Rectal smooth muscle tissue (tissue), 1 donor: ENCODE measurements around the gene PLSCR4.

Experiments
- H3K27ac ChIP-seq: one replicate; pipeline ENCODE4 v1.7.0; 2013; ENCODE audit warnings: low read depth, low read length, inconsistent platforms
- H3K27me3 ChIP-seq: one replicate; pipeline ENCODE4 v1.7.0; 2013; ENCODE audit warnings: low read length; ENCODE audit not compliant: control insufficient read depth, insufficient read depth
- H3K36me3 ChIP-seq: one replicate; pipeline ENCODE4 v1.7.0; 2013; ENCODE audit warnings: low read length; ENCODE audit not compliant: control insufficient read depth, insufficient read depth
- H3K4me1 ChIP-seq: one replicate; pipeline ENCODE4 v1.7.0; 2013; ENCODE audit warnings: low read length; ENCODE audit not compliant: control insufficient read depth, insufficient read depth
- H3K4me3 ChIP-seq: one replicate; pipeline ENCODE4 v1.7.0; 2013; ENCODE audit warnings: low read length
- H3K9ac ChIP-seq: one replicate; pipeline ENCODE4 v1.7.0; 2013; ENCODE audit warnings: low read length

PLSCR4 gene

DNA sequence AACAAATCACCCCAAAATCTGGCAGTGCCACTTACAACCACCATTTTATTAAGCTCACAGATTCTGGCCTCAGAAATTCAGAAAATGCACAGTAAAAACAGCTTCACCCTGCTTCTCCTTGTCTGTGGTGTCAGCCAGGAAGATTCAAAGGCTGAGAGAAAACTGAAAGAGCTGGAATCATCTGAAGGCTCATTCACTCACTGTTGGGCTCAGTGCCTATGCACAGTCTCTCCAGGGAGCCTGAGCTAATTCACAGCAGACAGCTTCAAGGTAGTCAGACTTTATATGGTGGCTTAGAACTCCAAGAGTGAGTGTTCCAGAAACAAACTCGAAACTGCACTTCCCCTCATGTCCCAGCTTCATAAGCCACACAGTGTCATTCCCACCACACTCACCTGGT, 73.4 kb downstream of the PLSCR4 start:
- no peak overlapping the region for H3K9ac ChIP-seq
- H3K4me1 ChIP-seq, result peaks cover 6% of the 10 kb centered on the region
- H3K27me3 ChIP-seq, result no peaks in the 10 kb centered on the region
- H3K27ac ChIP-seq, result peak overlapping the region; percentile 38
- H3K4me3 ChIP-seq, result no peak overlapping the region
- H3K36me3 ChIP-seq, result no peaks in the 10 kb centered on the region

DNA sequence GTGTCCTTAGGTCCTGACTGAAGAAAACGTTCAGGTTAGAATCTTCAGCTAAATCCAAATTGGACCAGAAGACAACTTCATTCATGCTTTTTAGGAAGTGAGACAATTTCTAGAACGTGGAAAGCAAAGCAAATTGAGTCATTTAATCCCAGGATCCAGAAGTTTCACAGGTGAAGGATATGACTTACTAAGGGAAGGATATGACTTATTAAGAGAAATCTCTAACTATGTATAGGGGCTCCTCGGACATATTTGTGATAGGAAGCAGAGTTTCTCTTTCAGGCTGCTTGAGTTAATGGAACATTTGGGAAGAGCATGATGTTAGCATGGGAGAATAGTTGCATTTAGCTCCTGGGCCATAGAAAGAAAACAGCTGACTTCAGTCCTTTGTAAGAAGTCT, 73.8 kb downstream of the PLSCR4 start:
- Histone ChIP-seq H3K4me3 (no peak overlapping the region), H3K9ac (no peak overlapping the region), H3K36me3 (no peaks in the 10 kb centered on the region), H3K27ac (no peak overlapping the region), H3K4me1 (peaks cover 6% of the 10 kb centered on the region), H3K27me3 (no peaks in the 10 kb centered on the region)

DNA sequence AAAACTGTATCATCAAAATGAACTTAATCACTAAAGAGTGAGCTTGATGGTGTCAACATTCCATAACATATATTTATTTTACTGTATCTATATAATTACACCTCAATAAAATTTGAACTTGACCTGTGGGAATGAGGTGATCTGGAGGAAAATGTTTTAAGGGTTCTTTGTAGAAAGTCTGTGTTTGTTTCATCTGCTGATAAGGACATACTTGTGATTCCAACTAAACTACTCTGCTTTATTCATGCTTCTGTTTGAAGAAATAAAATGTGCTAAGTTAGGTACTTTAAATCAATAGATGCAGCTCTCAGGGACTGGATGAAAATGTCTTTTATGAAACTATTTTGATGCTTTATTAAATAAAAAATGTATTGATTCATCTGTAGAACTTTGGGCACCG, 78.3 kb downstream of the PLSCR4 start:
- Histone ChIP-seq H3K9ac (no peak overlapping the region), H3K4me1 (no peaks in the 10 kb centered on the region), H3K36me3 (no peaks in the 10 kb centered on the region), H3K27ac (no peak overlapping the region), H3K4me3 (no peak overlapping the region), H3K27me3 (no peaks in the 10 kb centered on the region)

DNA sequence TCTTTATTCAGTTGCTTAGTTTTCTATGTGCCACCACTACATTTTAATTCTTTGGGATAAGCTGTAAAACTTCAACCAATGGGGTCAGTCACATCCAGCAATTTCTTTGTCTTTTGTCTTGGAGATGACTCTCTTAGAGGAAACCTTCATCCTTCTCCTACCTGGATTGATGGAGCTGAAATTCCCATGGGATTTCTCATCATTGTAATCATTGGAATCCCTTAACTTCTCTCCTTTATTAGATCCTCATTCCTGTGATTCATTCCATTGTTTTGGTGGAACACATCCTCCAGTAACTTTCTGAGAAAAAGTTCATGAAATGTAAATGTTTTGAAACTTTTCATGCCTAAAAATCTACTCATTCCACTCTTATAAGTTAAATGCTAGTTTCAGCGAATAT, 80.3 kb downstream of the PLSCR4 start:
- H3K36me3 ChIP-seq, result no peaks in the 10 kb centered on the region
- no peak overlapping the region for H3K9ac ChIP-seq
- no peak overlapping the region for H3K4me3 ChIP-seq
- H3K27ac ChIP-seq, result no peak overlapping the region
- H3K27me3 ChIP-seq, result no peaks in the 10 kb centered on the region
- peaks cover 6% of the 10 kb centered on the region for H3K4me1 ChIP-seq

DNA sequence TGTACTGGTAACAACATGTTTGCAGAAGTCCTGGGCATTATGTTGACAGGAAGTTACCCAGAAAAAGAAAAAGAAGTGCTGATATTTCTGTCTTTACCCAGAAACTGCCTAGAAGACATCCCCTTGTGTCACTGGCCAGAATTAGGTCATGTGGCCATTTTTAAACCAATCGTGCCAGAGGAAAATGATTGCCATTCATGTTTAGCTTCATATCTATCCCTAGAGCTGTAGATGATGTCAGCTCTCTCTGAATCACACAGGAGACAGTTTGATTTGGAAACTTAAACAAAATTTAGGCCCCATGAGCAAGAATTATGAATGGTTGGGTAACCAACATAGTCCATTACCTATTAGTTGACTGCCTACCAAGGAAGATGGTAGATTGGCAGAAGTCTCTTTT, 81.0 kb downstream of the PLSCR4 start:
- H3K4me3 ChIP-seq, result no peak overlapping the region
- no peaks in the 10 kb centered on the region for H3K36me3 ChIP-seq
- H3K27me3 ChIP-seq, result no peaks in the 10 kb centered on the region
- no peak overlapping the region for H3K27ac ChIP-seq
- no peak overlapping the region for H3K9ac ChIP-seq
- H3K4me1 ChIP-seq, result peaks cover 12% of the 10 kb centered on the region

DNA sequence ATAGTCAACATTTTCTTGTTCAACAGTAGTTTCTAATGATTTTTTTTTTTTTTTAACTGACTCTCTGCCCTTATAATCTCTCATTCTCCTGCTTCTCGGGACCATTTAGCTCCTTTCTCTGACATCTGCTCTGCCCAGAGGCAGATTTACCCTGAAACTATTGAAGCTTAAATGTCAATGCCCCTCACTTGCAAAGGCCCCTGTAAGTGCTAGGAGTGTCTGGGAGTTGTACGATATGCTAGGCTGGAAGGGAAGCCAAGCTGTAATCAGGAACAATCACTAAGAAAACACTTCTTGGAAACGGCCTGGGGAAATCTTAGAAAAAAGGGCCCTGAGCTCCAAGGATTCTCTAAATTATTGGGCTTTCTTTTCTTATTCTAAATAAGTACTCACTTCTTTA, 84.1 kb downstream of the PLSCR4 start:
- H3K36me3 ChIP-seq, result no peaks in the 10 kb centered on the region
- no peaks in the 10 kb centered on the region for H3K27me3 ChIP-seq
- no peak overlapping the region for H3K9ac ChIP-seq
- H3K4me1 ChIP-seq, result peaks cover 20% of the 10 kb centered on the region
- no peak overlapping the region for H3K27ac ChIP-seq
- H3K4me3 ChIP-seq, result no peak overlapping the region

DNA sequence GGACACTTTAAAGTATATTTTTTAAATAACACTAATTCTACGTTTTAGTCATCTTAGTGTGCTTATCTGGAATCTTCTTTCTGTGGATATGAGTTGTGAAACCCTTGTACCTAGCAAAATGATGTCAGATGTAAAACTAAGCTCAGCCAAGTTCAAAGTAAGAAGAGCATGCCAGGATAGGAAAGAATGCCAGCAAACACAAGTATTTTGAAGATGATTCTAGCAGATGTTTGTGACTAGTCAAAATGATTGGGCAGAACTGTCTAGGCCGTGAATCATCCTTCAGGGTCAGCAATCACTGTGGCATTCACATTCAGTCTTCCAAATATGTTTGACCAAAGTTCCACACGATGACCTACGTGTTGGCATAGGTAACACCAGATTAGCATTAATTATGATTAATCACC, 84.5 kb downstream of the PLSCR4 start:
- Histone ChIP-seq H3K4me1 (peaks cover 20% of the 10 kb centered on the region), H3K27ac (no peak overlapping the region), H3K9ac (no peak overlapping the region), H3K4me3 (no peak overlapping the region), H3K27me3 (no peaks in the 10 kb centered on the region), H3K36me3 (no peaks in the 10 kb centered on the region)

DNA sequence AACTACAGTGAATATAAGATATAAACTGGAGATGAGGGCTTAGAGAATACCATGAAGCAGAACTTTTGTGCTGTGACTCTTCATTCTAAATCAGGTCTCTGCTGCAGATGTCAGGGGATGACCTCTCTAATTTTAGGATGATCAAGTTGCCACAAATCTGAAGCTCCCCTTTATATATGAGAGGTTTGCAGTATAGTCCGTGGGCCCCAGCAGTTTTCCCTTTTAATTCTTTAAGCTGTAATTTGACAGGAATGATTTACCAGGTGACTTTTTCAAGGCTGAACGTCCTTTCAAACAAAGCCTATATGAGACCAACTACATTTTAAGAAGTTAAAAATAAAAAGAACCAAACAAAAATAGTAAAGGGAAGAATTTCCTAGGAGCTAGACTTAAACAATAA, 85.0 kb downstream of the PLSCR4 start:
- Histone ChIP-seq H3K36me3 (no peaks in the 10 kb centered on the region), H3K27ac (no peak overlapping the region), H3K4me1 (peaks cover 20% of the 10 kb centered on the region), H3K4me3 (no peak overlapping the region), H3K27me3 (no peaks in the 10 kb centered on the region), H3K9ac (no peak overlapping the region)

DNA sequence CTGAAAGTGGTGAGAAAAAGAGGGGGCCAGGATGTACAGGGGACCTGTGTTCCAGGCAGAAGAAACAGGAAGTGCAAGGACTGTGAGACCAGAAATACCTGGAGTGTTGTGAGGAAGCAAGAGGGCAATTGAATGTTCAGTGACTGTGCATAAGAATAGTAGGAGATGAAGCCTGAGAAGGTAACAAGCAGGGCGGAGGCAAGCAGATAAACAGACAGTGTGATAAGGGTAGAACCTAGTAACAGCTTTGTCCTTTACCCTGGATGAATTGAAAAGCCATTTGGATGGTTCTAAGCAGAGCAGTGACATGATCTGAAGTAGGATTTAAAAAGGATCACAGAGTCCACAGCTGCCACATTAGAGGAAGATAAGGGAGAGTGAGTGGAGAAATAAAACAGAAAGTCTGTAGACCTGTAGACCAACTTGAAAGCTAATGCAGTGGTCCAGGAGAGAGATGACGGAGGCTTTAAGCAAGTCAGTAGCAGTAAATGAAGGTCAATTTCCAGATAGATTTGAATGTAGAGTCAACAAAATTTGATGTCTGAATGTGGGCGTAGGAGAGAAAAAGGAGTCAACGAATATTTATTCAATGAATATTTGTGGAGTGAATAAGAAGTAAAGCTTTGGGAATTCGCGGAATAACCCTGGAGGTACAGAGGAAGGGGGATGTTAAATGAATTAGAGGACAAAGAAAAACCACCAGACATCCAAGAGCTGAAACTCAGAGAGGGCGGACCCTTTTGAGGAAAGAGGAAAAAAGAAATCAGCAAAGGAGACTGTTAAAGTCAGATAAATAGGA, 85.7 kb downstream of the PLSCR4 start:
- no peaks in the 10 kb centered on the region for H3K36me3 ChIP-seq
- H3K27ac ChIP-seq, result no peak overlapping the region
- no peaks in the 10 kb centered on the region for H3K27me3 ChIP-seq
- H3K4me1 ChIP-seq, result peaks cover 20% of the 10 kb centered on the region
- H3K9ac ChIP-seq, result no peak overlapping the region
- H3K4me3 ChIP-seq, result no peak overlapping the region

DNA sequence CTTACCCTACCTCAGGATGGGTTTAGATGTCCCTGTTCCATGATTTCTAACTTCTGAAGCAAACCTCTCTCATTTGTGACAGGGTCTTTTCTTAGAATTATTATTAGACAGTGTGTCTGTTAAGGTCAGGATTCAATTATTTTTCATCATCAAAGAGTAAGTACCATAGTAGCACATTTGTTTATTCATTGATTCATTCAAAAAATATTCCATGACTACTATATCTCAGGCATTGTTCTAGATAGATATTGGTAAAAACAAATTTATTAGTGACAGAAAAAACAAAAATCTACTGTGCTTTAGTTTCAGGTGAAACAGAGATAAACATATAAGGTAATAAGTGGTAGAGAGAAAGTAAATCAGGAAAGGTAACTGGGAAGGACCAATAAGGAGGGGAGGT, 86.4 kb downstream of the PLSCR4 start:
- Histone ChIP-seq H3K4me1 (peaks cover 20% of the 10 kb centered on the region), H3K27me3 (no peaks in the 10 kb centered on the region), H3K27ac (no peak overlapping the region), H3K36me3 (no peaks in the 10 kb centered on the region), H3K9ac (no peak overlapping the region), H3K4me3 (no peak overlapping the region)

DNA sequence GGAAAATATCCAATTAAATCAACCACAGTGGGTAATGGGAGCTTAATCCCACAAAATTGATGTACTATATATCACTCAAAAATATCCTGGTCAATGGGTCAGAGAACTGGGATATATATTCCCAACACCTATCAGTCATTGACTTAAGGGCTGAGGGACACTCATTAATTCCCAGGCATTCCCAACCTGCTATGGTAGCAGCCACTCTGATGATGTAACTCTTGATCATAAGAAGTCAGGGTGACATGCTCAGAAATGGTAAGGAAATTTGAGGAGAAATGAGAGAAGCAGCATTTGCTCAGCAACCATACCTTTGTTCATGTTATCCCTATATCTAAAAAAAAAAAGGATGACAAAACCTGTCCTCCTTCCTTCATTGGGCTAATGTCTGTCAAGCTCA, 86.8 kb downstream of the PLSCR4 start:
- Histone ChIP-seq H3K36me3 (no peaks in the 10 kb centered on the region), H3K9ac (no peak overlapping the region), H3K27me3 (no peaks in the 10 kb centered on the region), H3K27ac (no peak overlapping the region), H3K4me3 (no peak overlapping the region), H3K4me1 (peaks cover 20% of the 10 kb centered on the region)

DNA sequence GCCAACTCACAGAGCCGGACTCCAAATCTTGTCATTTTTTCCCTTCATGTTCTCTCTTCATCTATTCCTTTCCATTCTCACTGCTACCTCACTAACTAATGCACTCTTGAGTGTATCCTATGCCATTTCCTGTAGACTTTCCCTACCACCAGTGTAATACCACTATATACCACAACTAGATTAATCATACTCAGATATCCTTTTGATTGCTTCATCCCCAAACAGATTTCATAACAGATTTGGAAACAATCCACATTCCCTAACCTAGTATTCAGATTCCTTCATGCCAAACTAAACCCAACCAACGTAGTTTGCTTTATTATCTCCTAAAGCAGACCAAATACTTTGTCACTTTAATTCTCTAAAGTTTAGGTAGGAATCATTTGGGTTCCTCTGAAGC, 87.3 kb downstream of the PLSCR4 start:
- Histone ChIP-seq H3K4me1 (peaks cover 20% of the 10 kb centered on the region), H3K27ac (no peak overlapping the region), H3K27me3 (no peaks in the 10 kb centered on the region), H3K4me3 (no peak overlapping the region), H3K36me3 (no peaks in the 10 kb centered on the region), H3K9ac (no peak overlapping the region)

DNA sequence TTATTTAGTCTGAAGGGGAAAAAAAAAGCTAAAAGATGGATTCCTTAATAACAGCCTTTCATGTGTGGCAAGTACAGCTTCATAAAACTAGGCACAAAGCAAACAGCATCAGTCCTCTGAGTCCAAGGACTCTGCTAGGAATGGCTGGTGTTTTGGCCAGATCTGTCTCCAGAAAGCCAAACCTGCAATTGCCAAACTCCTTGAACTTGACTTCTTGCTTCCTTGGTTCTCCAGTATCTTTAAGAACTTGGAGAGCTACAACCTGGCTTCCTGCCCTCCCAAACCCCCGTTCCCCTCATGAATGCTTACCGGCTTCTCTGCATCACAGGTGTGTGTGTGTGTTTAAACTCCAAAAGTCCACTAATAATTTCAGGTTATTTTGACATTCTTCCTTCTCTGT, 88.3 kb downstream of the PLSCR4 start:
- H3K4me3 ChIP-seq, result no peak overlapping the region
- no peak overlapping the region for H3K9ac ChIP-seq
- H3K27ac ChIP-seq, result peak overlapping the region; percentile 94
- no peaks in the 10 kb centered on the region for H3K36me3 ChIP-seq
- peaks cover 21% of the 10 kb centered on the region for H3K4me1 ChIP-seq
- H3K27me3 ChIP-seq, result no peaks in the 10 kb centered on the region
